Spleen (tissue), 7 donors: ENCODE data around the gene MYO1F.

Experiments
- CTCF ChIP-seq, 11 experiments: fragments of 200-600 bp in 7 of 11; fragments of 450-650 bp in 4 of 11; sonication (generic) in 4 of 11; IDR thresholded peaks in 8 of 11; conservative IDR thresholded peaks in 3 of 11; 1 replicate in 7 of 11; 2 replicates in 4 of 11; pipeline versions ENCODE4 v1.4.0 to v1.8.0; 2016 to 2021; ENCODE audit warnings: antibody characterized with exemption in 11 of 11, inconsistent platforms in 4 of 11, mild to moderate bottlenecking in 1 of 11
- POLR2A ChIP-seq, 3 donors: fragments of 450-650 bp; IDR thresholded peaks; one replicate each; pipeline ENCODE4 v1.5.1; 2017; ENCODE audit warnings: antibody characterized with exemption in 3 of 3, mild to moderate bottlenecking in 1 of 3
- POLR2AphosphoS5 ChIP-seq, 3 donors: sonication (generic); formaldehyde crosslinking; IDR thresholded peaks; one replicate each; pipeline ENCODE4 v1.5.1; 2017; ENCODE audit warnings: antibody characterized with exemption in 3 of 3
- donor health status: DM: no; HTN: no; CAD: no; lungs with moderate emphysema.
- donor health status: DM: no; HTN: no; CAD: no.
- donor health status: DM: no; HTN: no; CAD: no.

GRCh38 chr19:8530061-8530679, 47.1 kb downstream of the MYO1F start:
- TF ChIP-seq POLR2A (IDR thresholded peaks at IDR 0.05) (no peak), CTCF (IDR thresholded peaks at IDR 0.05 in 8 of 11, conservative IDR thresholded peaks at IDR 0.05 in 3 of 11) (no peak), POLR2AphosphoS5 (IDR thresholded peaks at IDR 0.05) (peak; percentile 17 to 70 (median 19))
